ENCODE measurements around the gene AVL9. TPM values are rescaled to one million over a fixed set of nuclear protein-coding genes. Genes with fewer than 3 reads are reported as not detected.
A peak's percentile ranks its signal among the peaks of the same experiment; 100 is the strongest.

The AVL9 gene
- total and polyA plus RNA-seq, 2 of the 13 experiments (the other 11 are each of a cell fraction or from before 2014, with no cell fraction given): 29.9 to 48.0 TPM

GRCh38 chr7:32495298-32496051 is at the start of gene AVL9 (continued):
- TF ChIP-seq KIAA2018 (CRISPR knock-in tag; IDR thresholded peaks at IDR 0.05; ENCODE audit: borderline replicate concordance) (no peak), HOXA3 (CRISPR knock-in tag; IDR thresholded peaks at IDR 0.05) (peak; percentile 82; the same call in 1 of the 2 replicates), ZNF251 (CRISPR knock-in tag; IDR thresholded peaks at IDR 0.05) (no peak), HMGXB3 (CRISPR knock-in tag; IDR thresholded peaks at IDR 0.05; ENCODE audit: borderline replicate concordance) (peak; percentile 75; the same call in 1 of the 2 replicates), ZNF703 (CRISPR knock-in tag; IDR thresholded peaks at IDR 0.05; ENCODE audit: borderline replicate concordance) (no peak), DMAP1 (CRISPR knock-in tag; IDR thresholded peaks at IDR 0.05) (peak; percentile 92), ATF1 (CRISPR knock-in tag; IDR thresholded peaks at IDR 0.05) (no peak), ZNF354B (CRISPR knock-in tag; IDR thresholded peaks at IDR 0.05) (peak; percentile 49; the same call in 1 of the 2 replicates), FUBP1 (CRISPR knock-in tag; IDR thresholded peaks at IDR 0.05; ENCODE audit: borderline replicate concordance) (no peak), PHF5A (CRISPR knock-in tag; IDR thresholded peaks at IDR 0.05; ENCODE audit: low read depth, unreplicated experiment) (peak; percentile 56), HNRNPH1 (optimal IDR thresholded peaks at IDR 0.05; ENCODE audit: low read depth, low read length) (no peak), ZNF207 (IDR thresholded peaks at IDR 0.05; ENCODE audit: borderline replicate concordance) (no peak), ZNF30 (CRISPR knock-in tag; IDR thresholded peaks at IDR 0.05) (no peak), ELF3 (CRISPR knock-in tag; IDR thresholded peaks at IDR 0.05) (peak; percentile 59; the same call in 1 of the 2 replicates), FIP1L1 (IDR thresholded peaks at IDR 0.05; ENCODE audit: borderline replicate concordance, insufficient read depth, low read depth, low read length) (no peak)

Data from HepG2 (cell line).